ENCODE data around the gene CPNE6. TPM values are rescaled to one million over a fixed set of nuclear protein-coding genes. Genes with fewer than 3 reads are reported as not detected.
"Not testable (repeated sequence)": the region's sequence is repeated elsewhere in the genome, so short reads cannot be mapped to it uniquely, and the experiment has no call there.

The CPNE6 gene
- total and polyA plus RNA-seq, 2 of the 13 experiments (the other 11 are each of a cell fraction or from before 2014, with no cell fraction given), result not detected

- H3K79me2 ChIP-seq (ENCODE audit: insufficient read depth, low read length); H3K4me3 ChIP-seq (replicated peaks in 1 of 3; ENCODE audit: insufficient read depth in 1 of 3, low read depth in 2 of 3, low read length in 3 of 3); DNase-seq (ENCODE audit: low spot score); ATAC-seq; CTCF ChIA-PET (ENCODE audit: low intra/inter-chr PET ratio, low total read pairs); H3K36me3 ChIP-seq (replicated peaks in 1 of 2; ENCODE audit: control insufficient read depth in 1 of 2, insufficient read depth in 2 of 2, low read length in 2 of 2); H4K20me1 ChIP-seq (ENCODE audit: insufficient read depth, low read length); H3K9ac ChIP-seq (ENCODE audit: insufficient read depth, low read depth, low read length); H3K9me3 ChIP-seq (ENCODE audit: low read length); FAIRE-seq; BruUV-seq (replicated peaks); intact Hi-C loops (cut with micrococcal nuclease; ENCODE audit: unreplicated experiment); H3K27ac ChIP-seq (ENCODE audit: extremely low read length, insufficient read depth, low read length); H2AFZ ChIP-seq (ENCODE audit: low read length): not testable (repeated sequence)
- 59% methylated on average over 8 of the region's 8 CpGs for whole genome bisulfite sequencing (ENCODE audit: low lambda C conversion rate)
- H3K27me3 ChIP-seq (ENCODE audit: control insufficient read depth in 1 of 2, insufficient read depth in 2 of 2, low read length in 2 of 2), result peaks cover 15 to 65% of the 10 kb centered on the region in 2 experiments
- TF ChIP-seq ZNF280B (CRISPR knock-in tag; IDR thresholded peaks at IDR 0.05; ENCODE audit: borderline replicate concordance) (0 out of 2 replicates have a peak, but pooled peaks have one; percentile 4), BRD4 (CRISPR knock-in tag; IDR thresholded peaks at IDR 0.05) (peak; percentile 1; the same call in 1 of the 2 replicates), HOXA7 (CRISPR knock-in tag; IDR thresholded peaks at IDR 0.05) (0 out of 2 replicates have a peak, but pooled peaks have one; percentile 8)
- peak overlapping the region; percentile 98; the same call in 1 of the 2 replicates for H3K4me2 ChIP-seq (ENCODE audit: low read depth, low read length)
- in situ Hi-C loops (cut with HindIII; ENCODE audit: extremely low pct_ligation_motif_present, low pct_unique_long_range_greater_than_20kb), result loop anchor here (5.0 kb wide), 1 partner anchor 43 kb away; no protein-coding TSS in a partner anchor
- POLR2A ChIA-PET, result interaction anchor here (1.1 to 5.6 kb wide), 6 partner anchors 8 to 138 kb away, joined by 3 to 124 read pairs (median 7); partner anchors contain the start of genes EMC9, IPO4, PCK2 and PSME1
- peaks cover 31% of the 10 kb centered on the region for H3K4me1 ChIP-seq (ENCODE audit: insufficient read depth, low read length)
These were observed 20.6 kb upstream of the CPNE6 start for GRCh38 chr14:24050753-24051152.

GRCh38 chr14:24051176-24051788 lies 20.1 kb upstream of the CPNE6 start:
- Histone ChIP-seq H3K4me1 (ENCODE audit: insufficient read depth, low read length) (peaks cover 31% of the 10 kb centered on the region), H3K4me2 (ENCODE audit: low read depth, low read length) (peak overlapping the region; percentile 98), H3K9ac (ENCODE audit: insufficient read depth, low read depth, low read length) (peak overlapping the region; percentile 51), H2AFZ (ENCODE audit: low read length) (peak overlapping the region; percentile 1), H4K20me1 (ENCODE audit: insufficient read depth, low read length) (no peaks in the 10 kb centered on the region), H3K4me3 (replicated peaks in 1 of 3; ENCODE audit: insufficient read depth in 1 of 3, low read depth in 2 of 3, low read length in 3 of 3) (peak overlapping the region; percentile 61 to 85 (median 71)), H3K79me2 (ENCODE audit: insufficient read depth, low read length) (no peaks in the 10 kb centered on the region), H3K27me3 (ENCODE audit: control insufficient read depth in 1 of 2, insufficient read depth in 2 of 2, low read length in 2 of 2) (peaks cover 16 to 70% of the 10 kb centered on the region in 2 experiments), H3K9me3 (ENCODE audit: low read length) (no peaks in the 10 kb centered on the region), H3K27ac (ENCODE audit: extremely low read length, insufficient read depth, low read length) (no peak overlapping the region), H3K36me3 (replicated peaks in 1 of 2; ENCODE audit: control insufficient read depth in 1 of 2, insufficient read depth in 2 of 2, low read length in 2 of 2) (no peaks in the 10 kb centered on the region)
- BruUV-seq (replicated peaks), result no TSS peak
- intact Hi-C loops (cut with micrococcal nuclease; ENCODE audit: unreplicated experiment) (no loop called here), in situ Hi-C loops (cut with HindIII; ENCODE audit: extremely low pct_ligation_motif_present, low pct_unique_long_range_greater_than_20kb) (loop anchor here (5.0 kb wide), 1 partner anchor 44 kb away; no protein-coding TSS in a partner anchor)
- CTCF ChIA-PET (ENCODE audit: low intra/inter-chr PET ratio, low total read pairs), result interaction anchor here (1.6 kb wide), 1 partner anchor 38 kb away, joined by 4 read pairs; no protein-coding TSS in a partner anchor
- POLR2A ChIA-PET, result interaction anchor here (0.7 to 5.6 kb wide), 21 partner anchors 9 to 220 kb away, joined by 3 to 124 read pairs (median 5); partner anchors contain the start of genes DCAF11, DHRS4L2, EMC9 and IPO4
- DNase-seq (ENCODE audit: low spot score) (no peak), ATAC-seq (peak; percentile 4), FAIRE-seq (no peak)
- WGBS (ENCODE audit: low lambda C conversion rate), result 58% methylated on average over 20 of the region's 20 CpGs
- TF ChIP-seq ATF2 (CRISPR knock-in tag; IDR thresholded peaks at IDR 0.05) (no peak), THYN1 (CRISPR knock-in tag; IDR thresholded peaks at IDR 0.05; ENCODE audit: borderline replicate concordance, low read depth) (no peak), ZBTB38 (CRISPR knock-in tag; IDR thresholded peaks at IDR 0.05) (peak; percentile 91), ZNF446 (CRISPR knock-in tag; IDR thresholded peaks at IDR 0.05) (0 out of 2 replicates have a peak, but pooled peaks have one; percentile 5), ZNF292 (CRISPR knock-in tag; IDR thresholded peaks at IDR 0.05; ENCODE audit: borderline replicate concordance, low read depth) (peak; percentile 44; the same call in 1 of the 2 replicates), ZNF75D (CRISPR knock-in tag; IDR thresholded peaks at IDR 0.05; ENCODE audit: borderline replicate concordance) (0 out of 2 replicates have a peak, but pooled peaks have one; percentile 57), GRHL1 (CRISPR knock-in tag; conservative IDR thresholded peaks at IDR 0.05) (no peak)

Data from HepG2 (cell line).